ENCODE data around the gene TEX13A. TPM values are rescaled to one million over a fixed set of nuclear protein-coding genes. Genes with fewer than 3 reads are reported as not detected.

TEX13A gene
- total RNA-seq, 4 donors from 2014 or later = not detected

GRCh38 chrX:105211066-105211575 lies 9.4 kb downstream of the TEX13A start:
- Histone ChIP-seq H3K9me3 (peaks cover 0 to under 1% (median 0%) of the 10 kb centered on the region in 4 donors), H3K27me3 (no peaks in the 10 kb centered on the region), H3K36me3 (no peaks in the 10 kb centered on the region), H3K4me1 (no peaks in the 10 kb centered on the region), H3K4me3 (no peak overlapping the region), H3K27ac (replicated peaks in 1 of 4) (no peak overlapping the region)
- intact Hi-C loops (cut with DNase I) = no loop called here
- DNase-seq (ENCODE audit: extremely low spot score) = no peak
- no peak for TF ChIP-seq POLR2AphosphoS5 (IDR thresholded peaks at IDR 0.05)
- WGBS = 74% methylated on average over 3 of the region's 3 CpGs

GRCh38 chrX:105210258-105210657 lies 10.2 kb downstream of the TEX13A start:
- Histone ChIP-seq H3K9me3 (no peaks in the 10 kb centered on the region), H3K27ac (replicated peaks in 1 of 4) (no peak overlapping the region), H3K4me1 (no peaks in the 10 kb centered on the region), H3K36me3 (no peaks in the 10 kb centered on the region), H3K4me3 (no peak overlapping the region), H3K27me3 (no peaks in the 10 kb centered on the region)
- DNase-seq (ENCODE audit: extremely low spot score) = no peak
- TF ChIP-seq EP300 (IDR thresholded peaks at IDR 0.05) = no peak
- no peak for TF ChIP-seq CTCF (IDR thresholded peaks at IDR 0.05)
- TF ChIP-seq POLR2A (IDR thresholded peaks at IDR 0.05; ENCODE audit: low read depth) = no peak
- no peak for TF ChIP-seq POLR2AphosphoS5 (IDR thresholded peaks at IDR 0.05)
- WGBS = 85% methylated on average over 2 of the region's 2 CpGs
- intact Hi-C loops (cut with DNase I) = no loop called here

GRCh38 chrX:105209406-105209805 lies 11.1 kb downstream of the TEX13A start:
- TF ChIP-seq CTCF (IDR thresholded peaks at IDR 0.05) = no peak
- TF ChIP-seq POLR2AphosphoS5 (IDR thresholded peaks at IDR 0.05) = no peak
- TF ChIP-seq POLR2A (IDR thresholded peaks at IDR 0.05; ENCODE audit: low read depth) = no peak
- no peak for TF ChIP-seq EP300 (IDR thresholded peaks at IDR 0.05)

GRCh38 chrX:105191878-105192277 lies 28.6 kb downstream of the TEX13A start:
- intact Hi-C loops (cut with DNase I) = no loop called here
- no peaks in the 10 kb centered on the region for H3K36me3 ChIP-seq
- peak in 1 of 3 experiments; percentile 6 for TF ChIP-seq CTCF (IDR thresholded peaks at IDR 0.05)
- TF ChIP-seq EP300 (IDR thresholded peaks at IDR 0.05) = no peak
- DNase-seq (ENCODE audit: extremely low spot score) = no peak
- 40% methylated on average over 1 of the region's 2 CpGs for WGBS
- H3K4me3 ChIP-seq = no peak overlapping the region
- H3K9me3 ChIP-seq = no peaks in the 10 kb centered on the region
- no peaks in the 10 kb centered on the region for H3K4me1 ChIP-seq
- no peaks in the 10 kb centered on the region for H3K27me3 ChIP-seq
- H3K27ac ChIP-seq (replicated peaks in 1 of 4) = no peak overlapping the region

More at GRCh38 chrX:105209406-105209805, 11.1 kb downstream of the TEX13A start:
- H3K36me3 ChIP-seq = no peaks in the 10 kb centered on the region
- H3K4me3 ChIP-seq = no peak overlapping the region
- H3K27me3 ChIP-seq = no peaks in the 10 kb centered on the region
- intact Hi-C loops (cut with DNase I) = no loop called here
- no peaks in the 10 kb centered on the region for H3K4me1 ChIP-seq
- no peak for DNase-seq (ENCODE audit: extremely low spot score)
- H3K27ac ChIP-seq (replicated peaks in 1 of 4) = no peak overlapping the region
- H3K9me3 ChIP-seq = no peaks in the 10 kb centered on the region

- Histone ChIP-seq H3K27ac (replicated peaks in 1 of 4) (no peak overlapping the region), H3K4me1 (no peaks in the 10 kb centered on the region), H3K27me3 (no peaks in the 10 kb centered on the region), H3K36me3 (no peaks in the 10 kb centered on the region), H3K4me3 (no peak overlapping the region), H3K9me3 (no peaks in the 10 kb centered on the region)
- TF ChIP-seq POLR2AphosphoS5 (IDR thresholded peaks at IDR 0.05) = no peak
- peak; percentile 73 to 85 (median 75) for TF ChIP-seq CTCF (IDR thresholded peaks at IDR 0.05)
- WGBS = 4% methylated on average over 2 of the region's 2 CpGs
- no peak for DNase-seq (ENCODE audit: extremely low spot score)
- intact Hi-C loops (cut with DNase I) = no loop called here
These were observed 30.1 kb downstream of the TEX13A start for GRCh38 chrX:105190252-105190853.
